GM18507 (cell line): ENCODE data around the gene LCT.

Source experiments
- DNase-seq: peaks from one replicate; pipeline ENCODE4 v3.0.0; 2011; ENCODE audit warnings: low read depth; ENCODE audit not compliant: insufficient read length; ENCODE audit errors: extremely low spot score
- FAIRE-seq: peaks from 2 replicates; lab custom pipeline; 2011; peaks lifted over from hg19 to GRCh38; lab: Jason Lieb, UNC

The LCT gene

GRCh38 chr2:135762530-135762929 is 74.5 kb downstream of the LCT start:
- no peak for FAIRE-seq
- no peak for DNase-seq

GRCh38 chr2:135762022-135762421 is 75.0 kb downstream of the LCT start:
- DNase-seq = no peak
- FAIRE-seq = no peak

GRCh38 chr2:135756692-135757091 is 80.3 kb downstream of the LCT start:
- FAIRE-seq = no peak
- DNase-seq = no peak

- DNase-seq = no peak
- no peak for FAIRE-seq
These were observed 81.4 kb downstream of the LCT start for GRCh38 chr2:135755573-135755972.

- FAIRE-seq = no peak
- DNase-seq = no peak
These were observed 91.4 kb downstream of the LCT start for GRCh38 chr2:135745545-135745944.

GRCh38 chr2:135744760-135745314 is 92.1 kb downstream of the LCT start:
- FAIRE-seq (peak; percentile 81), DNase-seq (peak; percentile 3)

- FAIRE-seq (no peak), DNase-seq (no peak)
These were observed 93.1 kb downstream of the LCT start for GRCh38 chr2:135743860-135744259.

GRCh38 chr2:135742325-135742757 is 94.6 kb downstream of the LCT start:
- FAIRE-seq = peak; percentile 75
- DNase-seq = peak; percentile 8

- DNase-seq = peak; percentile 84
- peak; percentile 97 for FAIRE-seq
These were observed 95.3 kb downstream of the LCT start, which contains the start of gene UBXN4 for GRCh38 chr2:135741395-135742324. TSS of gene UBXN4 (plus strand) at chr2:135741855. CDS start at chr2:135741930, 75 bp downstream.

- FAIRE-seq (no peak), DNase-seq (no peak)
These were observed 96.0 kb downstream of the LCT start for GRCh38 chr2:135741043-135741394.

GRCh38 chr2:135740206-135740605 is 96.8 kb downstream of the LCT start:
- FAIRE-seq (no peak), DNase-seq (no peak)
